Middle frontal gyrus (tissue), 1 donor: ENCODE data around the gene RMP24.
"Not testable (repeated sequence)": the region's sequence is repeated elsewhere in the genome, so short reads cannot be mapped to it uniquely, and the experiment has no call there.

Experiments
- DNase-seq: peaks from one replicate; pipeline ENCODE4 v3.0.0-alpha.2; 2015; ENCODE audit warnings: low spot score; ENCODE audit errors: extremely low spot score

The RMP24 gene

DNA sequence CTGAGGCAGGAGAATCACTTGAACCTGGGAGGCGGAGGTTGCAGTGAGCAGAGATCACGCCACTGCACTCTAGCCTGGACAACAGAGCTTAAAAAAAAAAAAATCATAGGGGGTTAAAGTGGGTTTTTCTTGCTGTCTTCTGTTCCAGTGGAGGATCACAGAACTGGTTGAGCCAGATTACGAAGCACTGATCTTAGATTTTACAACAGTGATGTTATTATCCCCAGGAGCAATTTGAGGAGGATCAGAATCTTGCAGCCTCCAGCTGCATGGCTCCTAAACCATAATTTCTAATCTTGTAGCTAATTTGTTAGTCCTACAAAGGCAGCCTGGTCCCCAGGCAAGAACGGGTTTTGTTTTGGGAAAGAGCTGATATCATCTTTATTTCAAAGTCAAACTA, 4.6 kb upstream of the RMP24 start:
- not testable (repeated sequence) for DNase-seq

- no peak for DNase-seq
These were observed 4.1 kb upstream of the RMP24 start for GRCh38 chr18:35968278-35968880.

DNA sequence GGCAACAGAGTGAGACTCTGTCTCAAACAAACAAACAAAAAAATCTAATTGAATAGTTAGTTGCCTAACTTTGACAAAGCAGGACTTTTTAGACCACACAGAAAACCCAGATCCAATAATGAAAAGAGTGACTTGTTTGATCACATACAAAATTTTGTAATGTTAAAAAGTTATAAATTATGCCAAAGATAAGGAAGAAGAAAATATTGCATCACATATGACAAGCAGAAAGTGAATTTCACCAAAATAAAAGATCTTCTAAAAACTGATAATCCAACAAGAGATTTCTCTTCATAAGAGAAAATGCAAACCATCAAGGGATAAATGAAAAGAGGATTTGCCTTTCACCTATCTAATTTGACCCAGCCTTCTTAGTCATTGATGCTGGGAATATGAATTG, 2.8 kb upstream of the RMP24 start:
- no peak for DNase-seq

- no peak for DNase-seq
These were observed 750 bp upstream of the RMP24 start for GRCh38 chr18:35971661-35972196.

DNA sequence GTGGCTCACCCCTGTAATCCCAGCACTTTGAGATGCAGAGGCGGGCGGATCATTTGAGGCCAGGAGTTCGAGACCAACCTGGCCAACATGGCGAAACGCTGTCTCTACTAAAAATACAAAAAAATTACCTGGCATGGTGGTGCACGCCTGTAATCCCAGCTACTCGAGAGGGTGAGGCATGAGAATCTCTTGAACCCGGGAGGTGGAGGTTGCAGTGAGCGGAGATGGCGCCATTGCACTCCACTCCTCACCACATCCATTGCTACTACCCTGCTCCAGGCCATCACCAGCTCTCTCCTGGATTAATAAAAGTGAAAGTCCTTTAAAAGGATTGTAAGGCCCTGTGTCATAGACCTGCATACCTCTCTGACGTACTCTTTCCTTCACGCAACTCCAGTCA, 1.2 kb downstream of the RMP24 start:
- no peak for DNase-seq

- DNase-seq, result no peak
These were observed 1.7 kb downstream of the RMP24 start for GRCh38 chr18:35974181-35974580.

GRCh38 chr18:35979112-35979511, 6.6 kb downstream of the RMP24 start:
- no peak for DNase-seq

DNA sequence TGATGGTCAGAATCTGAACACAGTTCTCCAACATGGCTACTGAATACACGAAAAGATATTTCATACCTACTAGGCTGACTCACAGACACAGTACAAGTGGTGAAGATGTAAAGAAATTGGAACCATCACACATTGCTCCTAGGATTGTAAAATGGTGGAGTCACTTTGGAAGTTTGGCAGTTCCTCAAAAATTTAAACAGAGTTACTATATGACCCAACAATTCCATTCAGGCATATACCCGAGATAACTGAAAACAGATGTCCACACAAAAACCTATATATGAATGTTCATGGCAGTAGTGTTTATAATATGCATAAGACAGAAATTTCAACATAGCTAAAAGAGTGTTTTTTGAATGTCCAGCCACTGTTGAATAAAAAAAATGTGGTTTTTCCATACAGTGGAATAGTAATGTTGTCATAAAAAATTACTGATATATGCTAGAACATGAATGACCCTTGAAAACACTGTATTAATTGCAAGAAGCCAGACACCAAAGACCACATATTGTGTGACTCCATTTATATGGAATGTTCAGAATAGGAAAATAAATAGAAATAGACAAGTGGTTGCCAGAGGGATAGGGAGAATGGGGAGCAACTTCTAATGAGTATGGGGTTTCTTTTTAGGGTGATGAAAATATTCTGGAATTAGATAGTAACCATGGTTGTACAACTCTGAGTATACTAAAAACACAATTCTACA, 10.1 kb downstream of the RMP24 start:
- DNase-seq, result no peak

GRCh38 chr18:35983147-35983546, 10.7 kb downstream of the RMP24 start:
- DNase-seq, result no peak

DNA sequence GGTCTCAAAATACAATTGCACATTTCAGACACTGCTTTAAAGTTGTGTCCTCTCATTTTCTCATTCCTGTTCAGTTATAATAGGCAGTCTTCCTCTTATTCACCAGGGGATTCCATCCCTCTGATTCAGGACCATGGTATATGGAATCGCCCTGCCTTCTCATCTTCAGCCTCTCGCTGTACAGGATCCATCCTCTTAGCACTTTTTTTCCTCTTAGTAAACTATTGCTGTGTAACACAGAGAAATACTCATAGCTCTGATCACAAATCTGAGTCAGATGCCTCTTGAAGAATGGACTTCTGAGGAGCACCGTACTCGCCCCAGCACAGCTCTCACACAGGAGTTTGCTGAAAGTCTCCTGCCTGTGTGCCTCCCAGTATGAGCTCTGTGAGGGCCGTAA, 11.3 kb downstream of the RMP24 start:
- no peak for DNase-seq

- DNase-seq, result no peak
These were observed 19.2 kb downstream of the RMP24 start for GRCh38 chr18:35991696-35992095.

- no peak for DNase-seq
These were observed 20.5 kb downstream of the RMP24 start for GRCh38 chr18:35993013-35993412.

GRCh38 chr18:35998967-35999366, 26.5 kb downstream of the RMP24 start:
- DNase-seq, result no peak

DNA sequence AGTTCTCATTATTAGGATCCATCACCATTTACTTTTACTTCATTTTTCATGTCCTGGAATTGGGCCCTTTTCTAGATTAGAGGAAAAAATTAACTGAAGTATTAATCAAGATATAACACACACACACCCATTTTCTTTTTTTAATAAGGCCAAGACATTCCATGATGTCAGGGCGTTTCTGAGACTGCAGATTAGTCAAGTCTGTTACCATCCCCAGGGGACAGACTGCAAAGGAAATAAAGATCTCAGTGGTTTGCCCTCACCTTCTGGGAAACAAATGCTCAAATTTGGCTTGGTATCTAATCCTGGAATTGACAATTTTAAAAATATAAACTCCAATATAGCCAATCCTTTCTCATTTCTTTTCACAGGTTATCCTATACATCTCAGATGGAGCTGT, 27.4 kb downstream of the RMP24 start:
- no peak for DNase-seq

GRCh38 chr18:36006997-36007396, 34.5 kb downstream of the RMP24 start:
- no peak for DNase-seq

DNA sequence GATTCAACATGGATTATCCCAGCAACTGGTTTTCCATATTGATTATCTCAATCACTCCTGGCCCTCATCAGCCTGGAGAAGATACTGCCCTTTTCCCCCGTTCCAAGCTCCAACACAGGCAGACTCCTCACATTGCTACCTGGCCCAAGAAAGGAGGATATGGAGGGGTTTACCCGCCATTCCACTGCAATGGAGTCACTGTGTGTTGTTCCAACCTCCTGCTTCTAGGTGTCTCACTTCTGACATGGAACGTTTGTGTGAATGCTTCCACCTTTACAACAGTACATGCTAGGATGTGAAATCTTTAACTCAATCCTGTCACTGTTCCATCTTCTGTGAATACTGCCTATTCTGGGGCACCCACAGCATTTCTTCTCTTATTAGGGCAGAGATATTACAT, 36.7 kb downstream of the RMP24 start:
- no peak for DNase-seq

DNA sequence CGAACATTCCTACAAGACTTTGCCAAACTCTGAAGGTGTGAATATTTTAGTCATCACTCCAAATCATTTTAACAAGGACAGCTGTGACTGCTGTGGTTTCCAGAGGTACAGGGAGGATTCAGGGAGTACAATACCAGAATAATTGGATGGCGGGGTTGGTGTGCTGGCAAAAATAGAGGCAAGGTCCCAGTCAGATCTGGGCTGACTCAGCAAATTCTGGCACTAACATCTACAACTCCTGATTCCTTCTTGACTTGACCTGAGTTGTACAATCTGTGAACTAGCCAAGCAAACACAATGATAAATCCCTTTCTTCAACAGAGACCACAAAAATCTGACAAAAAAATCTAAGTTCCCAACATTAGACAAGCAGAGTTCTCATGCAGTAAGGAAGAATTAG, 40.4 kb downstream of the RMP24 start:
- DNase-seq, result no peak

DNA sequence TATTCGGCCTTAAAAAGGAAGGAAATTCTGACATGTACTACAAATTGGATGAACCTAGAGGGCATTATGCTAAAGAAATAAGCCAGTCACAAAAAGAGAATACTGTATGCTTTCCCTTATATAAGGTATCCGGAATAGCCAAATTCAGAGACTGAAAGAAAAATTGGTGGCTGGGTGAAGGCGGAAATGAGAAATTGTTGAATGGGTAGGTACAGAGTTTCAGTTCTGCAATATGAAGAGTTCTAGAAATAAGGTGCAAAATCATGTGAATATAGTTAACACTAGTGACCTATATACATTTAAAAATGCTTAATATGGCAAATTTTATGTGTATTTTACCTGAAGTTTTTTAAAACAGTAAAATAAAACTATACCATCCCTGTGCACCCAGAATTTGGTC, 43.1 kb downstream of the RMP24 start:
- DNase-seq, result no peak

DNA sequence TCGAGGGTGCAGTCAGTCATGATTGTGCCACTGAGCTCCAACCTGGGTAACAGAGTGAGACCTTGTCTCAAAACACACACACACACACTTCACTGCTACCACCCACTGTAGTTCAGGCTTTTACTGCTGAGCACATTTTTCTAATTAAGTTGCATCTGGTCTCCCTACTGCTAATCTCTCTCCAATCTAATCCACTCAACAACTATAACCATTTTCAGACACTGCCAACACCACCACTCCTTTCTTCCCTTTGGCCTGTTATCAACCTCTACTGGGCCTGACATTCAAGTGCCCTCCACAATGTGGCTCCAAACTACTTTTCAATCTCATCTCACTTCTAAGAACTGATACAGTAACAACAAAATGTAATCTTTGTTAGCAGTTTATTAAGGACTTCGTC, 44.8 kb downstream of the RMP24 start:
- DNase-seq, result no peak

DNA sequence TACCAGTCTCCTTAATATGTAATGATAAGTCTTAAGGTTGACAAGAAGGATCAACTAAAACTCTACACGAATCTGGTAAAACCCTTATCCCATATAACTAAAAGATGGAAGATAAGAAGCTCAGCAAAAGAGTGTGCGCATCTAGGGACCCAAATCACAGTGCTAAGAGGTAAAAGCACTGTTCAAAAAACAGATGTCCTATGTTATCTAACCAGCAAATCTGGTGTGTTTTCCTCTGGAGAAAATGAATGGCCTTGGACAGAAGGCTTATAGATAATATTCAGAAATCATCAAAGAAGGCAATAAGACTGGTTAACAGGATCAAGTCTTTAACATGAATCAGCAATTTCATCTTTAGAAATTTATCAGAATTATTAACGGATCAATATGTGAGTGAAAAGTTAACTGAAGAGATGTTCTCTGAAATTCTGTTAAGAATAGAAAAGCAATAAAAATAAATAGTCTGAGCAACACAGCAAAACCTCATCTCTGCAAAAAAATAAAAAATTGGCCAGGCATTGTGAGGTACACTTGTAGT, 47.8 kb downstream of the RMP24 start:
- no peak for DNase-seq

DNA sequence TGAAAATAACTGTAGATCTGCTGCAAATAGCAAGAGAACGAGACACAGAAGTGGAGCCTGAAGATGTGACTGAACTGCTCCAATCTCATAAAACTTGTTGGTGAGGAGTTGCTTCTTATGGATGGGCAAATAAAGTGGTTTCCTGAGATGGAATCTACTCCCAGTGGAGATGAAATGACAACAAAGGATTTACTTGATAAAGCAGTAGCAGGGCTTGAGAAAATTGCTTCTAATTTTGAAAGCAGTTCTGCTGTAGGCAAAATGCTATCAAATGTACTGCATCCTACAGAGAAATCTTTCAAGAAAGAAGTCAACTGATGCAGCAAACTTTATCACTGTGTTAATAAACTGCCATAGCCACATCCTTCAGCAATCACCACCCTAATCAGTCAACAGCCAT, 50.9 kb downstream of the RMP24 start:
- no peak for DNase-seq

- not testable (repeated sequence) for DNase-seq
These were observed 51.8 kb downstream of the RMP24 start for GRCh38 chr18:36024241-36024640.

DNA sequence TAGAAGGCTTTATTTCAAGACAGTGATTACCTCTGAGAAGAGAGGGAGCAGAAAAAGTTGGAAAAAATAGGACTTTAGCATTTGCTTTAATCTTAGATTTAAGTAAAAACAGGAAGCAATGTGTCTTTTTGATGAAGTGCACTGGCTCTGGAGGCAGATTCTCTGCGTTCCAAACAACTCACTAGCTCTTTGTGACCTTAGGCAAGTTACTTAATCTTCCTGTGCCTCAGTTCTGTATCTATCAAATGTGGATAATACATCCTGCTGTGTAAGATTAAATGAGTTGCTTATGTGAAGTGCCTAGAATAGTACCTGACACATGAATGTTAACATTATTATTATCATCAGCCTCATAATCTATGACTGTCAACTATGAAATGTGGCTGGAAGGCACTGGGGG, 52.5 kb downstream of the RMP24 start:
- no peak for DNase-seq
